Measurements from ENCODE around the gene SMAGP.

DNA sequence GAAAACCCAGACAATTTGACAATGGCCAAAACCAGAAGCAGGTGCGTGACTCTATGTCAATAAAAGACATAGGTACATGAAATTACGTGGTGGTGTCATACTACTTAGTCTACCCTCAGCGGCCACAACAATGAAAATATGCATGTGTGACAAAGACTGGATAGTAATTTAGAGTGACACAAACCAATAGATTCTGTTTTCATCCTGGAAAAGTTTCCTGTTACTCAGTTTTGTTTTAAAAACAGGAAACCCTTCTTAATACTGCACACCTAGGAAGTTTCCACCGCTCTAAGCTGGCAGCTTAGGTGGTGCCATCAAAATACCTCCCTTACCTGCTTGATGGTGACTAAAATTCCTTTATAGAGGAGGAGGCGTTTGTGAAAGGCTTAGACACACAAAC is 67.5 kb downstream of the SMAGP start:
- TF ChIP-seq CTCF (conservative IDR thresholded peaks at IDR 0.05; ENCODE audit: low read depth, low read length), result no peak
- no peak for TF ChIP-seq EZH2 (IDR thresholded peaks at IDR 0.05; ENCODE audit: low read length, unreplicated experiment)
- no peak for TF ChIP-seq EZH2phosphoT487 (IDR thresholded peaks at IDR 0.05; ENCODE audit: borderline replicate concordance, low read length)

Measured in PC-3 (cell line).